Mucosa of rectum (tissue), 2 donors: ENCODE measurements around the gene CFAP45.

Source experiments
- H3K27ac ChIP-seq, 2 donors: one replicate each; pipeline ENCODE4 v1.7.0; 2013; ENCODE audit warnings: inconsistent platforms in 2 of 2, low read depth in 2 of 2, low read length in 2 of 2
- H3K27me3 ChIP-seq, 2 donors: one replicate each; pipeline ENCODE4 v1.7.0; 2013; ENCODE audit warnings: low read length in 2 of 2; ENCODE audit not compliant: control insufficient read depth in 2 of 2, insufficient read depth in 2 of 2
- H3K36me3 ChIP-seq, 2 donors: one replicate each; pipeline ENCODE4 v1.7.0; 2013; ENCODE audit warnings: low read length in 2 of 2; ENCODE audit not compliant: control insufficient read depth in 2 of 2, insufficient read depth in 2 of 2
- H3K4me1 ChIP-seq, 2 donors: one replicate each; pipeline ENCODE4 v1.7.0; 2013; ENCODE audit warnings: low read length in 2 of 2, mild to moderate bottlenecking in 1 of 2; ENCODE audit not compliant: control insufficient read depth in 2 of 2, insufficient read depth in 2 of 2
- H3K4me3 ChIP-seq, 2 donors: one replicate each; pipeline ENCODE4 v1.7.0; 2013; ENCODE audit warnings: low read length in 2 of 2
- H3K9ac ChIP-seq, 2 donors: one replicate each; pipeline ENCODE4 v1.7.0; 2013; ENCODE audit warnings: low read length in 2 of 2, low read depth in 1 of 2, mild to moderate bottlenecking in 1 of 2
- H3K9me3 ChIP-seq, 2 donors: one replicate each; pipeline ENCODE4 v1.7.0; 2013; ENCODE audit warnings: low read length in 2 of 2; ENCODE audit not compliant: control insufficient read depth in 2 of 2
- donor health status: healthy.
- donor health status: Normal muscosa, but diverticular disease.

CFAP45 gene

GRCh38 chr1:159891275-159892157, 8.4 kb downstream of the CFAP45 start:
- Histone ChIP-seq H3K9me3 (no peaks in the 10 kb centered on the region), H3K9ac (no peak overlapping the region), H3K27ac (no peak overlapping the region), H3K36me3 (no peaks in the 10 kb centered on the region), H3K4me1 (peaks cover 0 to 4% of the 10 kb centered on the region in 2 donors), H3K27me3 (no peaks in the 10 kb centered on the region), H3K4me3 (no peak overlapping the region)

GRCh38 chr1:159890390-159890789, 9.6 kb downstream of the CFAP45 start:
- Histone ChIP-seq H3K9me3 (no peaks in the 10 kb centered on the region), H3K9ac (no peak overlapping the region), H3K36me3 (no peaks in the 10 kb centered on the region), H3K27me3 (no peaks in the 10 kb centered on the region), H3K4me3 (no peak overlapping the region), H3K27ac (peak overlapping the region in 1 of 2 donors; percentile 24), H3K4me1 (peaks cover 0 to 4% of the 10 kb centered on the region in 2 donors)

DNA sequence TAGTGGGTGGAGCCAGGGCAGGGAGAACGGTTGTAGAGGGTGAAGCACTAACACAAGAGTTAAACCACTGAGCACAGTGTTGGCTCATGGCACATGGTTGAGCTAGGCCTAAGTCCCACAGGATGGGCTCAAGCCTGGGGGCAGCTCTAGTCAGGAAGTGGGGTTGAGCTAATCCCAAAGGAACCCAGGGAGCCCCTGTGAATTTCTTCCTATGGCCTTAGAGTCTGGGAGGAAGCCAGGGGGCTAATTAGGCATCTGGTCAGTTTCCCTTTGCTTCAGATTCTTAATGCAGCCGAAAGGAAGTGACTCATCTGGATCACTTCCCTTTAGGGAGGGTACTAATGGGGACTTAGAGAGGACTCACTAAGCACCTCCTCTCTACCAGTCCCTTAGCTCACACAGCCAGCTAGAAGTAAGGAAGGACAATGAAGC, 10.1 kb downstream of the CFAP45 start:
- peak overlapping the region in 1 of 2 donors; percentile 46 for H3K27ac ChIP-seq
- no peak overlapping the region for H3K4me3 ChIP-seq
- H3K36me3 ChIP-seq: no peaks in the 10 kb centered on the region

GRCh38 chr1:159889202-159889601, 10.8 kb downstream of the CFAP45 start:
- no peaks in the 10 kb centered on the region for H3K27me3 ChIP-seq
- H3K27ac ChIP-seq: peak overlapping the region in 1 of 2 donors; percentile 46
- H3K4me1 ChIP-seq: peaks cover 0 to 4% of the 10 kb centered on the region in 2 donors
- H3K36me3 ChIP-seq: no peaks in the 10 kb centered on the region
- H3K4me3 ChIP-seq: no peak overlapping the region
- H3K9me3 ChIP-seq: no peaks in the 10 kb centered on the region
- no peak overlapping the region for H3K9ac ChIP-seq

More for the DNA sequence above, 10.1 kb downstream of the CFAP45 start:
- Histone ChIP-seq H3K9me3 (no peaks in the 10 kb centered on the region), H3K27me3 (no peaks in the 10 kb centered on the region), H3K4me1 (peaks cover 0 to 4% of the 10 kb centered on the region in 2 donors), H3K9ac (no peak overlapping the region)

DNA sequence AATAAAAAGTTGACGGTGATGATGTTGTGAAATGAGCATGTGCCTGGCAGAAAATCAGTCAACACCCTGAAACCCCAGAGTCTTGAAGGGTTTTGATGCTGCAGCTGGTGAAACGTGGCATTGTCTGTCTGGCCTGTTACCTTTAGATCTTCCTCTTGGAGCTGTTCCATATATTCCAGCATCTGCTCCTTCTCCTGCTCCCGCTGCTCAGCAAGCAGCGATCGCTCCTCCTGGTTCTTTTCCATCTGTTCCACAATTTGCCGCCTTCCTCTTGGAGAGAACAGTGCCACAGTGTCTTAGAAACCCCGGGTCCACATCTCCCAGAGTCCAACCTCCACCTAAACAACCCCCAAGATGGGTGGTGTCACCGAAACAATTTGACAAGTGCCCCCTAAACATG, 15.7 kb downstream of the CFAP45 start:
- no peaks in the 10 kb centered on the region for H3K27me3 ChIP-seq

GRCh38 chr1:159883134-159883533, 16.8 kb downstream of the CFAP45 start:
- no peak overlapping the region for H3K9ac ChIP-seq
- H3K36me3 ChIP-seq: no peaks in the 10 kb centered on the region
- H3K27ac ChIP-seq: no peak overlapping the region
- H3K27me3 ChIP-seq: no peaks in the 10 kb centered on the region
- no peaks in the 10 kb centered on the region for H3K9me3 ChIP-seq
- peaks cover 13 to 21% of the 10 kb centered on the region in 2 donors for H3K4me1 ChIP-seq
- no peak overlapping the region for H3K4me3 ChIP-seq

More for the DNA sequence above, 15.7 kb downstream of the CFAP45 start:
- no peak overlapping the region for H3K4me3 ChIP-seq
- peaks cover 13 to 21% of the 10 kb centered on the region in 2 donors for H3K4me1 ChIP-seq
- H3K27ac ChIP-seq: no peak overlapping the region
- H3K36me3 ChIP-seq: no peaks in the 10 kb centered on the region
- no peak overlapping the region for H3K9ac ChIP-seq
- no peaks in the 10 kb centered on the region for H3K9me3 ChIP-seq

DNA sequence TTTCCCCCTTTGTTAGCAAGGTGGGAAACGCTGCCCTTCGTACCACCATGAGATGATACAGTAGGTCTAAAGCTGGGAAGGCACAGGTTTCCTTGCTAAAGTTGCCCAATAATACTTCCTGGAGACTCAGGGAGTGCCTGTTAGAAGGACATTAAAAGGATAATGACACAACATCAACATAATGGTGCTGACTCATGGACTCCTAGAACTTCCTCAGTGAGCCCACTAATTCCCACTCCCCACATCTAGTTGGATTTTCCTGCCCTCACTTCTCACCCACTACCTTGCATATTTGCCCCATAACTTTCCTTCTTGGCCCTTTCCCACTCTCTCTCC, 17.5 kb downstream of the CFAP45 start:
- H3K9ac ChIP-seq: no peak overlapping the region
- H3K9me3 ChIP-seq: no peaks in the 10 kb centered on the region
- no peaks in the 10 kb centered on the region for H3K27me3 ChIP-seq
- H3K36me3 ChIP-seq: no peaks in the 10 kb centered on the region
- H3K4me3 ChIP-seq: no peak overlapping the region
- peak overlapping the region; percentile 53 to 70 for H3K27ac ChIP-seq
- H3K4me1 ChIP-seq: peaks cover 13 to 21% of the 10 kb centered on the region in 2 donors

DNA sequence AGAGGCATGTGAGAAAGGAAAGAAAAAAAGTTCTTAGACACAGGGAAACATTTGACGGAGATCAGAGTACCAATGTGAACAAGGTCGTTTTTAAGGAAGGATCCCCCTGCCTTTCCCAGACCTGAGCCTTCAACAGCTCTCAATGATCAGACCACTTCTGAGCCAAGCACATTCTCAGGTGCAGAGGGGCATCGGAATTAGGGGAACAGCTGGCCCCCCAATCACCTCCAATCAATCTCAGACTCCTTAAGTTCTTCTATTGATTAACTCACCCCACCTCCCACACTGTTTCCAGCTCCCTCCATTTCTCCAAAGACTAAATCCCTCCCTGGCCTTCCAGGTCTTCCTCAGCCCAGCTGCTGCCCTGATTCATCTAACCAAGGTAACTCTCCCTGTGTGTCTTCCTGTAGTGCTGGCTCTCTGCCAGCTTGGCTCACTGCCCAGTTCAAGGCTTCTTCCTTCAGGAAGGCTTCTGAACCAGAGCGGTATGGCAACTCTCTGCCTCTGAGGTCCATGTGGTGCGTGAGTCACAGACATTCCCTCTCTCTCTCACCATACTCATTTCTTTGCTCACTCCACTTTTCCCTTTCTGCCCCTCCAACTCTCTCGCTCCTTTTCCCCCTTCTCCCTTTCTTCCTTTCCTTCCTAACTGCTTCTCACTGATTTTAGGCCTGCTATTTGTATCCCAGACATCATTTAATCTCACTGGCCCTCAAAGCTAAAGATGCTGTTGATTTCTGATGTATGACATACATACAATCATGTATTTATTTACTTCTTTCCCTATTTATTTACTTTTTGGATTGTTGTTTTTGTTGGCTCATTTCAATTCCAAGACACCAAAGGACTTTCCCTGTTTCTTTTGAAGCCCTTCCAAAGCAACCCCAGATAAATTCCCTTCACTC, 18.1 kb downstream of the CFAP45 start:
- peaks cover 13 to 21% of the 10 kb centered on the region in 2 donors for H3K4me1 ChIP-seq
- no peak overlapping the region for H3K4me3 ChIP-seq
- no peaks in the 10 kb centered on the region for H3K36me3 ChIP-seq
- no peak overlapping the region for H3K9ac ChIP-seq
- H3K27ac ChIP-seq: peak overlapping the region; percentile 53 to 70
- no peaks in the 10 kb centered on the region for H3K9me3 ChIP-seq
- H3K27me3 ChIP-seq: no peaks in the 10 kb centered on the region

DNA sequence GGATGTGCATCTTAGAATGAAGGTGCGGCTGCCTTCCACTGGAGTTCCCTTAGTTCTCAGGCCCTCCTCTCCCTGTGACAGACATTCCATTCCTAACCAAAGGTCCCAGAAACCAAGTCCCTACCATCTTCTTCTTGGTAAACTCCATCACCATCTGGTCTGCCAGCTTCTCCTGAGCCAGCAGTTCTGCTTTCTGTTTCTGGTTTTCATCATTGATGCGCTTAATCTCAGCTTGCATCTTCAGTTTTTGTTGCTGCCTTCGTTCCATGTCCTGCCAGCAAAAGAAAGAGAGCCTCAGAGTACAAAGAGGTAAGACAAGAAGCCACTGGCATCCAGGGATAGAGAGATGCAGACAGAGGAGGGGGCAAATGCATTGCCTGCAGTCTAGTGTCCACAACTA, 19.5 kb downstream of the CFAP45 start:
- no peak overlapping the region for H3K4me3 ChIP-seq
- H3K9ac ChIP-seq: no peak overlapping the region
- no peak overlapping the region for H3K27ac ChIP-seq
- peaks cover 13 to 21% of the 10 kb centered on the region in 2 donors for H3K4me1 ChIP-seq
- no peaks in the 10 kb centered on the region for H3K27me3 ChIP-seq
- no peaks in the 10 kb centered on the region for H3K36me3 ChIP-seq
- no peaks in the 10 kb centered on the region for H3K9me3 ChIP-seq

- Histone ChIP-seq H3K36me3 (no peaks in the 10 kb centered on the region), H3K9me3 (no peaks in the 10 kb centered on the region), H3K27me3 (no peaks in the 10 kb centered on the region), H3K4me1 (peaks cover 13 to 21% of the 10 kb centered on the region in 2 donors), H3K27ac (no peak overlapping the region), H3K9ac (no peak overlapping the region), H3K4me3 (no peak overlapping the region)
These were observed 20.0 kb downstream of the CFAP45 start for GRCh38 chr1:159879977-159880376.
